ENCODE results near the gene EFCAB6.

The EFCAB6 gene

DNA sequence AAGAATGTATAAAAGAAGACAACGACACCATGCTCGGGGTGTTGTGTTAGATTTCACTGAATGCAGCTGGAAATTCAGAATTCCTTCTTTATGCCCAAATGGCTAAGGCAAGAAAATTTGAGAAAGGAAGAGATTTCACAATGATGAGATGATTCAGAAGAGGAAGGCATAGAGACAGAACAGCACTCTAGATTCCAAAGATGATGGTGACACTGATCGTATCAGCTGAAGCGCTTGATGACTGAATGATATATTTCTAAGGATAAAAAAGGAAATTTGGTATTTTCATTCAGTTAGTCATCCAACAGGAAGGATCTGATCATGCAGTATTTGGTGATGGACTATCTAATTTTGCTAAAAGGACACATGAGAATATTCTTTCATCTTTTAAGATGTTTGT is 189.2 kb downstream of the EFCAB6 start:
- Mint-ChIP-seq H3K36me3 (no peaks in the 10 kb centered on the region), H3K4me1 (no peaks in the 10 kb centered on the region), H3K4me3 (no peak overlapping the region), H3K27me3 (peaks cover 2% of the 10 kb centered on the region), H3K27ac (no peak overlapping the region), H3K9me3 (no peaks in the 10 kb centered on the region)

DNA sequence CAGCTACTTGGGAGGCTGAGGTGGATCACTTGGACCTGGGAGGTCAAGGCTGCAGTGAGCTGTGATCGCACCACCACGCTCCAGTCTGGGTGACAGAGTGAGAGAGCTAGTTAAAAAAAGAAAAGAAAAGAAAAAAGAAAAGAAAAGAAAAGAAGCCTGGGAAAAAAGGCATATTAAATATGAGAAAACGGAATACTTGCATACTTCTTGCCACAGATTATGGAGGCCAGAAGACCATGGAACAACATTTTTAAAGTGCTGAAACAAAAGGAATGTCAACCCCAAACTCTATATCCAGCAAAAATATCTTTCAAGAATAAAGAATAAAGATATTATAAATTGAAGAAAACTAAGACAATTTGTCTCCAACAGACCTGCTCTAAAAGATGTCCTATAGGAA is 191.9 kb downstream of the EFCAB6 start:
- Mint-ChIP-seq H3K27me3 (peaks cover 8% of the 10 kb centered on the region), H3K9me3 (no peaks in the 10 kb centered on the region), H3K4me3 (no peak overlapping the region), H3K27ac (no peak overlapping the region), H3K36me3 (no peaks in the 10 kb centered on the region), H3K4me1 (no peaks in the 10 kb centered on the region)

DNA sequence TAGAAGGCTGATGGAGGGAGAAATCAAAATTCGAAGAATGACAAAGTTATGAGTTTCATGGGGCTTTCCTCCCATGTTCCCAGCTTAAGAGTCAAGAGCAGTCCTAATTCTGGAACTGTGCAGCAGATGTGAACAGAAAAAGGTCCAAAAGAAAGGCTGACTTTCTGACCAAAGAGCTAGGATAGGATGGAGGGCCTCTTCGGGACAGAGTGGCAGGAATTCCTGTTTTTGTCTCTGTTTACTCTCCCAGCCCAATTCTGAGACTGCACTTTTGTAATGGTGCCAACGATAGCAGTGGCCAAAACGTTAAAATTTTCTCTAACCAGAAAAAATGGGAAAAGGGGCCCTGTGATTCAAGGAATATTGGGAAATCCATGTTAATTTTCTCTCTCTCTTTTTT is 193.6 kb downstream of the EFCAB6 start:
- Mint-ChIP-seq H3K9me3 (no peaks in the 10 kb centered on the region), H3K4me1 (no peaks in the 10 kb centered on the region), H3K36me3 (no peaks in the 10 kb centered on the region), H3K27me3 (peaks cover 8% of the 10 kb centered on the region), H3K27ac (no peak overlapping the region), H3K4me3 (no peak overlapping the region)

GRCh38 chr22:43616645-43617044 is 195.5 kb downstream of the EFCAB6 start:
- H3K27me3 Mint-ChIP-seq = peaks cover 8% of the 10 kb centered on the region
- H3K27ac Mint-ChIP-seq = no peak overlapping the region
- no peaks in the 10 kb centered on the region for H3K36me3 Mint-ChIP-seq
- no peaks in the 10 kb centered on the region for H3K4me1 Mint-ChIP-seq
- no peaks in the 10 kb centered on the region for H3K9me3 Mint-ChIP-seq
- H3K4me3 Mint-ChIP-seq = no peak overlapping the region

GRCh38 chr22:43600265-43600664 is 211.8 kb downstream of the EFCAB6 start:
- Mint-ChIP-seq H3K4me3 (no peak overlapping the region), H3K27ac (no peak overlapping the region), H3K27me3 (peaks cover 2% of the 10 kb centered on the region), H3K4me1 (no peaks in the 10 kb centered on the region), H3K9me3 (peaks cover 9% of the 10 kb centered on the region), H3K36me3 (no peaks in the 10 kb centered on the region)

- no peak overlapping the region for H3K27ac Mint-ChIP-seq
- no peak overlapping the region for H3K4me3 Mint-ChIP-seq
- H3K4me1 Mint-ChIP-seq = no peaks in the 10 kb centered on the region
- H3K9me3 Mint-ChIP-seq = peaks cover 18% of the 10 kb centered on the region
- H3K27me3 Mint-ChIP-seq = peaks cover 16% of the 10 kb centered on the region
- peaks cover under 1% of the 10 kb centered on the region for H3K36me3 Mint-ChIP-seq
Measured at GRCh38 chr22:43592476-43592875, 219.6 kb downstream of the EFCAB6 start.

DNA sequence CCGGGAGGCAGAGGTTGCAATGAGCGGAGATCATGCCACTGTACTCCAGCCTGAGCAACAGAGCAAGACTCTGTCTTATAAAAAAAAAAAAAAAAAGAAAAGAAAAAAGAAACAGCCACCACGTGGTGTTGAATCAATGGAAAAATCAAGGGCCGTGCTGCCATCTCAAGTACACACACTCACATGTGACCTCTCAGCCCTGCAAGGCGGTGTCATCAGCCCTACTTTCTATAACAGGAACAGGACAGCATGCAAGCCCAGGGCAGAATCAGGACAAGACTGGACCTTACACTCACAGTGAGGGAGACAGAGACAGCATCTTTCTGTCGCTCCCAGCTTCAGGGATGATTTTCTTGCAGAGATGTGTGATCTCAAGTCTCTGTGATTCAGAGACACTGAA is 220.7 kb downstream of the EFCAB6 start:
- peaks cover 17% of the 10 kb centered on the region for H3K27me3 Mint-ChIP-seq

DNA sequence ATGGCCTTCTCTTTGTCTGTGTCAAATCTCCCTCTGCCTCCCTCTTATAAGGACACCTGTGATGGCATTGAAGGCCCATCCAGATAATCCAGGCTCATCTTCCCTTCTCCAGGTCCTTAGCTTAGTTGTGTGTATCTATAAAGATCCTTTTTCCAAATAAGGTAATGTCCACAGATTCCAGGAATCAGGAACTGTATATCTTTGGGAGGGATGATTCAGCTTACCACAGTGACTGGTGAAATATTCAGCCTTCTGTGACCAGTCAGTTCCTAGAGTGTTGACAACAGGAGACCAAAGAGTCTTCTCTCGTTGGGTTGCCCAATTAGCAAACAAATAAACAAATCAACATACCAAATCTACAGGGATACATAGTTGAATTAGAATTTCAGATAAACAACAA is 224.5 kb downstream of the EFCAB6 start:
- H3K9me3 Mint-ChIP-seq = peaks cover 17% of the 10 kb centered on the region
- no peak overlapping the region for H3K4me3 Mint-ChIP-seq
- H3K27ac Mint-ChIP-seq = no peak overlapping the region
- peaks cover 21% of the 10 kb centered on the region for H3K27me3 Mint-ChIP-seq
- peaks cover 3% of the 10 kb centered on the region for H3K36me3 Mint-ChIP-seq
- no peaks in the 10 kb centered on the region for H3K4me1 Mint-ChIP-seq

More for the DNA sequence above, 220.7 kb downstream of the EFCAB6 start:
- H3K36me3 Mint-ChIP-seq = peaks cover 1% of the 10 kb centered on the region
- no peak overlapping the region for H3K4me3 Mint-ChIP-seq
- H3K27ac Mint-ChIP-seq = no peak overlapping the region
- H3K4me1 Mint-ChIP-seq = no peaks in the 10 kb centered on the region
- peaks cover 19% of the 10 kb centered on the region for H3K9me3 Mint-ChIP-seq

DNA sequence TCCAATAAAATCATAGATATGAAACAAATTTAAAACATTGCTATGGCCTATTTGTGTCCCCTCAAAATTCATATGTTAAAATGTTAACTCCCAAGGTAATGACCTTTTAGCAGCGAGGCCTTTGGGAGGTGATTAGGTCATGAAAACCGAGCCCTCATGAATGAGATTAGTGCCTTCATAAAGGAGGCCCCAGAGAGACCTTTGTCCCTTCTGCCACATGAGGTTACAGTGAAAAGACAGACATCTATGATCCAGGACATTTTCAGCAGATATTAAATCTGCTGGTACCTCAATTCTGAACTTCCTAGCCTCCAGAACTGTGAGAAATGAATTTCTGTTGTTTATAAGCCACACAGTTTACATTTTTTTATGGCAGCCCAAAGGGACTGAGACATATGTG is 228.6 kb downstream of the EFCAB6 start:
- Mint-ChIP-seq H3K36me3 (peaks cover 5% of the 10 kb centered on the region), H3K9me3 (peaks cover 23% of the 10 kb centered on the region), H3K4me1 (no peaks in the 10 kb centered on the region), H3K27me3 (peaks cover 23% of the 10 kb centered on the region), H3K27ac (no peak overlapping the region), H3K4me3 (no peak overlapping the region)

- Mint-ChIP-seq H3K4me3 (no peak overlapping the region), H3K4me1 (no peaks in the 10 kb centered on the region), H3K36me3 (peaks cover 4% of the 10 kb centered on the region), H3K27me3 (peaks cover 21% of the 10 kb centered on the region), H3K27ac (no peak overlapping the region), H3K9me3 (peaks cover 23% of the 10 kb centered on the region)
Measured at GRCh38 chr22:43582394-43582793, 229.7 kb downstream of the EFCAB6 start.

GRCh38 chr22:43580271-43580750 is 231.8 kb downstream of the EFCAB6 start:
- peaks cover 18% of the 10 kb centered on the region for H3K9me3 Mint-ChIP-seq
- no peak overlapping the region for H3K27ac Mint-ChIP-seq
- H3K4me3 Mint-ChIP-seq = no peak overlapping the region
- H3K4me1 Mint-ChIP-seq = no peaks in the 10 kb centered on the region
- peaks cover 17% of the 10 kb centered on the region for H3K27me3 Mint-ChIP-seq
- peaks cover 4% of the 10 kb centered on the region for H3K36me3 Mint-ChIP-seq

GRCh38 chr22:43574738-43575137 is 237.4 kb downstream of the EFCAB6 start:
- peaks cover 8% of the 10 kb centered on the region for H3K27me3 Mint-ChIP-seq
- no peaks in the 10 kb centered on the region for H3K4me1 Mint-ChIP-seq
- no peak overlapping the region for H3K27ac Mint-ChIP-seq
- no peaks in the 10 kb centered on the region for H3K36me3 Mint-ChIP-seq
- H3K4me3 Mint-ChIP-seq = no peak overlapping the region
- H3K9me3 Mint-ChIP-seq = no peaks in the 10 kb centered on the region

GRCh38 chr22:43572710-43573109 is 239.4 kb downstream of the EFCAB6 start:
- Mint-ChIP-seq H3K36me3 (no peaks in the 10 kb centered on the region), H3K4me3 (no peak overlapping the region), H3K9me3 (no peaks in the 10 kb centered on the region), H3K27ac (no peak overlapping the region), H3K27me3 (peaks cover 8% of the 10 kb centered on the region), H3K4me1 (no peaks in the 10 kb centered on the region)

GRCh38 chr22:43571181-43571580 is 240.9 kb downstream of the EFCAB6 start:
- Mint-ChIP-seq H3K27me3 (peaks cover 8% of the 10 kb centered on the region), H3K36me3 (no peaks in the 10 kb centered on the region), H3K4me1 (no peaks in the 10 kb centered on the region), H3K9me3 (no peaks in the 10 kb centered on the region), H3K4me3 (no peak overlapping the region), H3K27ac (no peak overlapping the region)

DNA sequence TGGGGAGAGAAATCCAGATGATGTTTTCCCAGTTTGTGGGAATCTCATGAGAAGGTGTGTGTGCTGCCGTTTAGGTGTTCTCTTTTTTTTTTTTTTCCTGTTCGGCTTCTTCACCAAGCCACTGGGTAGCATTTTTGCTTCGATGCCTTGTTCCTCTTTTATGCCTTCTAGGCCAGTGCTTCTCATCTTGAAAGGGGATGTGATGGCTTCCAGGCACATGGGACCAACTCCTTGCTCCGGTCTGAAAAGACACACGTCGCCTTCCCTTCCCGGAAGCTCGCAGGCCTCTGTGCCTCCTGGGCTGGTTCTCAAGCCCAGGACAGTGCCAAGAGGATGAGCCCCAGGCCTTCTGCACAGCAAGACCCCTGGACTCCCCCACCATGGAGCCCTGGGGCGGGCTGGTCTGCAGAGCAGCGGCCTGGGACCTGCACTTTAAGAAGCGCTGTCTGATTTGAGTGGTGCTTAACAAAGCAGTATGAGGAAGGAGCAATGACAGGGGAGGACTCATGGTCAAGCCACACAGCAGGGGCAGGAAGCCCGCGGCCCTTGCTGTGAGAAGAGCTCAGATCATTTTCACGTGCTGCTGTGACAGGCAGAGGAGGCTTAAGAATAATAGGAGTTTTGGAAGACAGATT is 241.5 kb downstream of the EFCAB6 start:
- Mint-ChIP-seq H3K27me3 (peaks cover 7% of the 10 kb centered on the region), H3K4me1 (no peaks in the 10 kb centered on the region), H3K36me3 (no peaks in the 10 kb centered on the region), H3K9me3 (no peaks in the 10 kb centered on the region), H3K27ac (no peak overlapping the region), H3K4me3 (no peak overlapping the region)

GRCh38 chr22:43569111-43569510 is 243.0 kb downstream of the EFCAB6 start:
- Mint-ChIP-seq H3K27me3 (peaks cover 6% of the 10 kb centered on the region), H3K9me3 (no peaks in the 10 kb centered on the region), H3K27ac (no peak overlapping the region), H3K4me1 (no peaks in the 10 kb centered on the region), H3K4me3 (no peak overlapping the region), H3K36me3 (no peaks in the 10 kb centered on the region)
